HEK293T (cell line): ENCODE data around the gene HS3ST4.

ENCODE experiments used
- CTCF ChIA-PET: fragments of 350-600 bp; formaldehyde crosslinking; extraction: SDS; loops from one replicate; lab custom pipeline; 2021; ENCODE audit warnings: antibody characterized with exemption, inconsistent platforms; lab: Yijun Ruan, JAX
- POLR2A ChIA-PET: fragments of 350-600 bp; formaldehyde crosslinking; extraction: SDS; loops from one replicate; lab custom pipeline; 2020; ENCODE audit warnings: antibody characterized with exemption, inconsistent platforms; lab: Yijun Ruan, JAX
- DNase-seq: peaks from one replicate; pipeline ENCODE4 v3.0.0; 2012; ENCODE audit warnings: mixed read lengths; ENCODE audit errors: extremely low spot score
- ARNT ChIP-seq: fragments of 450-650 bp; IDR thresholded peaks from 2 replicates; pipeline ENCODE4 v1.6.1; 2017; ENCODE audit warnings: mild to moderate bottlenecking
- BHLHE40 ChIP-seq: fragments of 450-650 bp; IDR thresholded peaks from 2 replicates; pipeline ENCODE4 v1.6.1; 2016; ENCODE audit warnings: mild to moderate bottlenecking, moderate library complexity, borderline replicate concordance
- CTBP1 ChIP-seq: fragments of 450-650 bp; IDR thresholded peaks from 2 replicates; pipeline ENCODE4 v1.6.1; 2016; ENCODE audit warnings: borderline replicate concordance
- ELF4 ChIP-seq: fragments of 450-650 bp; IDR thresholded peaks from 2 replicates; pipeline ENCODE4 v1.6.1; 2017; ENCODE audit warnings: antibody characterized with exemption
- FOXA1 ChIP-seq: fragments of 450-650 bp; IDR thresholded peaks from 2 replicates; pipeline ENCODE4 v1.6.1; 2016; ENCODE audit warnings: mild to moderate bottlenecking
- FOXK2 ChIP-seq: fragments of 450-650 bp; IDR thresholded peaks from 2 replicates; pipeline ENCODE4 v1.6.1; 2016; ENCODE audit warnings: mild to moderate bottlenecking
- FOXM1 ChIP-seq: fragments of 450-650 bp; IDR thresholded peaks from 2 replicates; pipeline ENCODE4 v1.6.1; 2017; ENCODE audit warnings: mild to moderate bottlenecking, borderline replicate concordance
- HDGF ChIP-seq: fragments of 450-650 bp; IDR thresholded peaks from 2 replicates; pipeline ENCODE4 v1.6.1; 2017; ENCODE audit warnings: antibody characterized with exemption, borderline replicate concordance
- L3MBTL2 ChIP-seq: fragments of 450-650 bp; conservative IDR thresholded peaks from 2 replicates; pipeline ENCODE4 v1.6.1; 2016; ENCODE audit warnings: mild to moderate bottlenecking
- LEF1 ChIP-seq: fragments of 450-650 bp; IDR thresholded peaks from 2 replicates; pipeline ENCODE4 v1.6.1; 2017; ENCODE audit warnings: mild to moderate bottlenecking, borderline replicate concordance
- NFRKB ChIP-seq: fragments of 450-650 bp; IDR thresholded peaks from 2 replicates; pipeline ENCODE4 v1.6.1; 2016; ENCODE audit warnings: mild to moderate bottlenecking, moderate library complexity
- PKNOX1 ChIP-seq: fragments of 450-650 bp; IDR thresholded peaks from 2 replicates; pipeline ENCODE4 v1.6.1; 2016
- SP1 ChIP-seq: fragments of 450-650 bp; IDR thresholded peaks from 2 replicates; pipeline ENCODE4 v1.6.1; 2017
- SUZ12 ChIP-seq: fragments of 450-650 bp; IDR thresholded peaks from 2 replicates; pipeline ENCODE4 v1.6.1; 2016; ENCODE audit warnings: mild to moderate bottlenecking
- TARDBP ChIP-seq: fragments of 450-650 bp; IDR thresholded peaks from 2 replicates; pipeline ENCODE4 v1.6.1; 2016
- ZNF384 ChIP-seq: fragments of 450-650 bp; IDR thresholded peaks from 2 replicates; pipeline ENCODE4 v1.6.1; 2016

The HS3ST4 gene

GRCh38 chr16:25868706-25869370 lies 177.1 kb downstream of the HS3ST4 start:
- no peak for TF ChIP-seq FOXM1
- no peak for TF ChIP-seq SUZ12
- no peak for TF ChIP-seq L3MBTL2
- no peak for TF ChIP-seq ZNF384
- no peak for TF ChIP-seq ELF4
- no peak for TF ChIP-seq TARDBP
- TF ChIP-seq HDGF, result no peak
- no peak for TF ChIP-seq PKNOX1
- TF ChIP-seq CTBP1, result no peak
- no peak for TF ChIP-seq SP1
- no peak for TF ChIP-seq LEF1
- no peak for TF ChIP-seq FOXA1
- TF ChIP-seq BHLHE40, result no peak
- TF ChIP-seq NFRKB, result no peak
- no peak for TF ChIP-seq ARNT
- TF ChIP-seq FOXK2, result no peak
- ChIA-PET CTCF (no interaction called here), POLR2A (no interaction called here)
- DNase-seq, result no peak

- POLR2A ChIA-PET, result no interaction called here
These were observed 180.8 kb downstream of the HS3ST4 start for GRCh38 chr16:25872369-25873070.

GRCh38 chr16:25874196-25874595 lies 182.4 kb downstream of the HS3ST4 start:
- ChIA-PET CTCF (no interaction called here), POLR2A (no interaction called here)
- TF ChIP-seq ARNT, result no peak
- no peak for TF ChIP-seq HDGF
- no peak for TF ChIP-seq SP1
- TF ChIP-seq PKNOX1, result no peak
- TF ChIP-seq ELF4, result no peak
- TF ChIP-seq CTBP1, result no peak
- TF ChIP-seq LEF1, result no peak
- TF ChIP-seq L3MBTL2, result no peak
- TF ChIP-seq FOXK2, result no peak
- no peak for TF ChIP-seq SUZ12
- TF ChIP-seq ZNF384, result no peak
- no peak for TF ChIP-seq FOXA1
- TF ChIP-seq FOXM1, result no peak
- TF ChIP-seq BHLHE40, result no peak
- TF ChIP-seq TARDBP, result no peak
- TF ChIP-seq NFRKB, result no peak
- DNase-seq, result no peak

More at GRCh38 chr16:25872369-25873070, 180.8 kb downstream of the HS3ST4 start:
- no peak for DNase-seq
- no peak for TF ChIP-seq BHLHE40
- TF ChIP-seq FOXA1, result no peak
- no peak for TF ChIP-seq ZNF384
- no peak for TF ChIP-seq FOXM1
- no peak for TF ChIP-seq LEF1
- TF ChIP-seq SP1, result no peak
- no peak for TF ChIP-seq HDGF
- no peak for TF ChIP-seq FOXK2
- TF ChIP-seq SUZ12, result no peak
- TF ChIP-seq PKNOX1, result no peak
- no peak for TF ChIP-seq L3MBTL2
- no peak for TF ChIP-seq TARDBP
- no peak for TF ChIP-seq ELF4
- no peak for TF ChIP-seq ARNT
- TF ChIP-seq CTBP1, result no peak
- no peak for TF ChIP-seq NFRKB
- CTCF ChIA-PET, result interaction anchor here (0.5 kb wide), 1 partner anchor 31 kb away, joined by 3 read pairs; no protein-coding TSS in a partner anchor

GRCh38 chr16:25875956-25876598 lies 184.3 kb downstream of the HS3ST4 start:
- ChIA-PET CTCF (no interaction called here), POLR2A (no interaction called here)
- DNase-seq, result no peak
- TF ChIP-seq BHLHE40, result no peak
- TF ChIP-seq CTBP1, result no peak
- no peak for TF ChIP-seq HDGF
- TF ChIP-seq ZNF384, result no peak
- no peak for TF ChIP-seq ELF4
- no peak for TF ChIP-seq FOXA1
- no peak for TF ChIP-seq TARDBP
- TF ChIP-seq L3MBTL2, result no peak
- TF ChIP-seq FOXM1, result no peak

GRCh38 chr16:25877103-25877502 lies 185.3 kb downstream of the HS3ST4 start:
- POLR2A ChIA-PET, result no interaction called here
- CTCF ChIA-PET, result no interaction called here
- no peak for DNase-seq
- no peak for TF ChIP-seq FOXM1
- no peak for TF ChIP-seq TARDBP
- no peak for TF ChIP-seq BHLHE40
- no peak for TF ChIP-seq HDGF
- TF ChIP-seq ARNT, result no peak
- TF ChIP-seq SP1, result no peak
- TF ChIP-seq L3MBTL2, result no peak
- no peak for TF ChIP-seq CTBP1
- no peak for TF ChIP-seq ZNF384
- TF ChIP-seq LEF1, result no peak
- no peak for TF ChIP-seq FOXK2
- no peak for TF ChIP-seq SUZ12
- no peak for TF ChIP-seq PKNOX1
- no peak for TF ChIP-seq ELF4
- TF ChIP-seq NFRKB, result no peak
- TF ChIP-seq FOXA1, result no peak
